ENCODE measurements around the gene TMEM131.

Gene TMEM131

GRCh38 chr2:97757062-97757461 lies 238.7 kb downstream of the TMEM131 start:
- no peak for DNase-seq

- DNase-seq, result no peak
Measured at GRCh38 chr2:97755491-97755890, 240.3 kb downstream of the TMEM131 start.

- DNase-seq, result no peak
Measured at GRCh38 chr2:97754690-97755346, 240.9 kb downstream of the TMEM131 start.

DNA sequence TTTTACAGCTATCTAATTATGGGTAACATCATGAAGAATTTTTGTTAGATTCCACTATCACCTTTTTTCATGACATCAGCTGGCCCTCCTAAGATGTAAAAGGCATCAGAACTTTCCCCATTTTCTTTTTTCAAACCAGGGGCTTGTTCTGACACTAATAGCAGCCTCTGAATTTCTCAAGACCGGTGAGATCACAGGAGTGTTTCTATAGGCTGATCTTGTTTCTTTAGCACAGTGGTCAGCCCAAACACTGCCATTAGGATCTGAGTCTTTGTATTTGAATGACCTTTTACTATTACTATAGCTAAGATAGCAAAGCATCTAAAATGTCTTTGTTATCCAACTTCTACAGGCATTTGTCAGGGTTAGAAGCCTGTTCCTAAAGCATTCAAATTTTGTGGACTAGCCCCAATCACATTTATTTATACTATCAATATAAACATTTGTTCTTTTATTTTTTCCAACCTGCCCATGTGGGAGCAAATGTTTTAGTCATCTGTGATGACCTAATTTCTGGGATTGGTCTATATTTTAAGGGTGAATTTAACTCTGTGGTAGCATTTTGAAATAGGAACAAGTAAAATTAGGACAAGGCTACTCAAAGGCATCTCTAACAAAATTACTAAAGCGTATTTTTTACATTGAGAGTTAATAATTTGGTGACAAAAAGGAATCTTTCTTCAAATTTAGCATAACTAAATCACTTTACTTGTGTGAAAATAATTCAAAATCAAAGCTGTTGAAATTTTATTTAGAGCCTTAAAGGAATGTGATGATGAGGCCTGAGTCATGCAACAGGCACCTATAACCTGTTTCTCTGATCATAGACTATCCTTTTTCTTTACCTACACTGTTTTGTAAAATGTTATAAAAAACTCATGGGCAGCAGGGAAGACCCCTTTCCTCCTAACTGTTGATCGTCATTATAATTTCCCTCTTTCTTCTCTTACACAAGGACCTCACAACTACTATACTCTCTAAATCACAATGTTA lies 243.1 kb downstream of the TMEM131 start:
- DNase-seq, result no peak

DNA sequence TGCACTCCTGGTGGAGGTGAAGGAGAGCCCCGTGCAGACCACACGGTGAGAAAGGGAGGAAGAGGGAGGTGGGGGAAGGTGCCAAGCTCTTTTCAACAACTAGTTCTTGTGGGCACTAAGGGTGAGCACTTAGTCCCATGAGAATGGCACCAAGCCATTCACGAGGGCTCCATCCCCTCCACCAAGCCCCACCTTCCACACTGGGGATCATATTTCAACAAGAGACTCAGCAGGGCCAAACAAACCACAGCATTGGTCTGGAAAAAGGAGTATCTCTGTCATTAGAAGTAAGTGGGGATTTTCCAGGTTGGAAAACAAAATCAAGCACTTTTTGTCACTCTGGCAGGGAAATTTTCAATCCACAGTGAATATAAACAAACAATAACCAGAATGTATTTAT lies 244.0 kb downstream of the TMEM131 start:
- no peak for DNase-seq

- no peak for DNase-seq
Measured at GRCh38 chr2:97750017-97750416, 245.7 kb downstream of the TMEM131 start.

DNA sequence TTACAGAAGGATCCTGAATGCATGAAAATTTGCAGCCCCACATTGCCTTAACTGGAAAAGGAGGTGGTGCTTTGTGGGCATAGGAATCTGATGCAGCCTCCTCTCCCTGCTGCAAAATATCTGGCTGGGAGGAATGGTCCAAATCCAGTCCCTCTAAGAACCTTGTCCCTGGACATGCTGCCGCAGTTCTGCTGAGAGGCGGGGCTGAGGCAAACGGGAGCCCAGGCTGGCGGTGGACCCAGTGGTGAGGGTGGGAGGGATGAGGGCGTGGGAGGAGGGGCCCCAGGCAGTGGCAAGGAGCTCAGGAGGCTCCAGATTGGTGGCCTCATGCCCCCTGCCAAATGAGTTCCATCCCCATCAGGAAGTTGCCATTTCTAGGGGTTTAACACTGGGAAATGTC lies 246.2 kb downstream of the TMEM131 start:
- no peak for DNase-seq

DNA sequence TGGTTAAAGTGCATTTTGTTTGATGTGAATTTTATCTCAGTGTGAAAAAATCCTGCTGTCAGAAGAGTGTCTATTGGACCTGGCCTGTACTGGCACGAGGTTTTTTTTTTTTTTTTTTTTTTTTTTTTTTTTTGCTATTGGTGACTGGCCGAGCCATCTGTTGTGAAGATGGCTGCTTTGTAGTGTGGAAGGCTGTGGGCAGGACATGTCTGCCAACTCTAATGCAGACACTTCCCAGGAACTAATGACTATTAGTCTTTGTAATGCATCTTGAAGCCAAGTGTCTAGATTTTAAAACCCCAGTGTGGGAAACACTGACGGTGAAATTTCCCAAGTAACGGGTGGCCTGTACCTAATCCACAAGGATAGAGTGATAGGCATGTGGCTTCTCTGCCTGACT lies 248.0 kb downstream of the TMEM131 start:
- DNase-seq, result no peak

DNA sequence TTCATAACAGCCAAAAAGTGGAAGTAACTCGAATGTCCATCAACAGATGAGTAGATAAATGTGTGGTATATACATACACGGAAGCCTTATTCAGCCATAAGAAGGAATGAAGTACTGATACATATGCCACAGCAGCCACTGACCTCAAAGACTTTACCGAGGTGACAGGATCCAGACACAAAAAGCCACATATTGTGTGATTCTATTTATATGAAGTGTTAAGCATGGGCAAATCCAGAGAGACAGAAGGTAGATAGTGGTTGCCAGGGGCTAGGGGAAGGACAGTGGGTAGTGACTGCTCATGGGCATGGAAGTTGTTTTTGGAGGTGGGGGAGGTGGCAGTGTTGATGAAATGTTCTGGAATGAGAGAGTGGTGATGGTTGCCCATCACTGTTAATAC lies 248.5 kb downstream of the TMEM131 start:
- DNase-seq, result no peak

DNA sequence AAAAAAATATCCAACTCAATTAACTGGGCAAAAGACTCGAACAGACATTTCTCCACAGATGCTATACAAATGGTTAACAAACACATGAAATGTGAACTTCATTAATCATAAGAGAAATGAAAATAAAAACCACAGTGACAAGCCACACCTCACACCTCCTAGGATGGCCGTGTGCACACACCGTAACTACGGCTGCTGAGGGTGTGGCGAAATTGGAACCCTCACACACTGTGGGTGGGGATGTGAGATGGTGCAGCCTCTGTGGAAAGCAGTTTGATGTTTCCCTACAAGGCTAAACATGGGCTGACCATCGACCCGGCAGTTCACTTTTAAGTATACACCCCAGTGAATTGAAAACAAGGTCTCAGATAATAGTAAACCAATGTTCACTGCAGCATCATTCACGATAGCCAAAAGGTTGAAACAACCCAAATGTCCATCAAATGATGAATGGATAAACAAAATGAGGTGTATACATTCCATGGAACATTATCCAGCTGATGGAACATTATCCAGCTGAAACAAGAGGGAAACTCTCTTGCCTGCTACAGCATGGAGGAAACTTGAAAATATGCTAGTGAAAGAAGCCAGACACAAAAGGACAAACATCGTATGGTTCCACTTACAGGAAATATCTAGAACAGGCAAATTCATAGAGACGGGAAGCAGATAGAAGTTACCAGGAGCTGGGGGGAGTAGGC lies 250.1 kb downstream of the TMEM131 start:
- DNase-seq, result no peak

- DNase-seq, result no peak
Measured at GRCh38 chr2:97743913-97744312, 251.8 kb downstream of the TMEM131 start.

GRCh38 chr2:97742381-97742847 lies 253.3 kb downstream of the TMEM131 start:
- DNase-seq, result no peak

- no peak for DNase-seq
Measured at GRCh38 chr2:97741686-97742085, 254.1 kb downstream of the TMEM131 start.

DNA sequence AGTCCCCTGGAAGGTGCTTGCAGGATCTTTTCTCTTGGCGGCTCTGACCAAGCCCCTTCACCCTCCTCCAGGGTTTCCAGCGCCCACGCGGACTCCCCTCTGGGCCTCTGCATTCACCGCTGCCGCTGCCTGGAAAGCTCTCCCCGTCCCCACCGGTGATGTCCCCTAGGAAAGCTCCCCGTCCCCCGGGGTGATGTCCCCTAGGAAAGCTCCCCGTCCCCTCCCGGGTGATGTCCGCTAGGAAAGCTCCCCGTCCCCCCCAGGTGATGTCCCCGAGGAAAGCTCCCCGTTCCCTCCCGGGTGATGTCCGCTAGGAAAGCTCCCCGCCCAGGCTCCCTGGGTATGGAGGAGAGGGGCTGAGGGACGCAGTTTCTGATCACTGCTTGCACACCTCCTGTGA lies 254.5 kb downstream of the TMEM131 start:
- DNase-seq, result no peak

GRCh38 chr2:97740590-97741182 lies 255.1 kb downstream of the TMEM131 start:
- DNase-seq, result no peak

- no peak for DNase-seq
Measured at GRCh38 chr2:97739893-97740245, 255.9 kb downstream of the TMEM131 start.

DNA sequence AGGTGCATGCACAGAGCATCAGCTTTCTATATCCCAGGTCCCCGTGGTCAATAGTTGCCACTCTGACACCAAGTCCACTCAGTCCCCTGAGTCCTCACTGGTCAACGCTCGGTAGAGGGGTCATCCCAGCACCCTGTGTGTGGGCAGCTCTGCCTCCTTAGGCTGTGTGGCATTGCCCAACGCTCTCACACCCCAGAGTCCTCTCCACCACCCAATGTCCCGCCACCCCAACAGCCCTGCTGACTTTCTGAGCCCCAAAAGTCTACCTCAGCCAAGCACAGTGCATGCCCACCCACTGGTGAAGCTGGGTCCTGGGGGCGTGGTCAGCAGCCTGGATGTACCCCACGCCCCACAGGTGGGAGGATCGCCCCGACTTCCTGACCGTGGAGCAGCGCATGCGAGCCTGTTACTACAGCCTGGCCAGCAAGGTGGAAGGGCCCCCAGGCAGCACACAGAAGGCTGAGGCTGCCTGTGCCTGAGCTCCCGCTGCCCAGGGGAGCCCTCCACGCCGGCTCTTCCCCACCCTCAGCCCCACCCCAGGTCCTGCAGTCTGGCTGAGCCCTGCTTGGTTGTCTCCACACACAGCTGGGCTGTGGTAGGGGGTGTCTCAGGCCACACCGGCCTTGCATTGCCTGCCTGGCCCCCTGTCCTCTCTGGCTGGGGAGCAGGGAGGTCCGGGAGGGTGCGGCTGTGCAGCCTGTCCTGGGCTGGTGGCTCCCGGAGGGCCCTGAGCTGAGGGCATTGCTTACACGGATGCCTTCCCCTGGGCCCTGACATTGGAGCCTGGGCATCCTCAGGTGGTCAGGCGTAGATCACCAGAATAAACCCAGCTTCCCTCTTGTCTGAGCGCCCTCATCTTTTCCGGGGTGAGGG lies 256.5 kb downstream of the TMEM131 start:
- no peak for DNase-seq

DNA sequence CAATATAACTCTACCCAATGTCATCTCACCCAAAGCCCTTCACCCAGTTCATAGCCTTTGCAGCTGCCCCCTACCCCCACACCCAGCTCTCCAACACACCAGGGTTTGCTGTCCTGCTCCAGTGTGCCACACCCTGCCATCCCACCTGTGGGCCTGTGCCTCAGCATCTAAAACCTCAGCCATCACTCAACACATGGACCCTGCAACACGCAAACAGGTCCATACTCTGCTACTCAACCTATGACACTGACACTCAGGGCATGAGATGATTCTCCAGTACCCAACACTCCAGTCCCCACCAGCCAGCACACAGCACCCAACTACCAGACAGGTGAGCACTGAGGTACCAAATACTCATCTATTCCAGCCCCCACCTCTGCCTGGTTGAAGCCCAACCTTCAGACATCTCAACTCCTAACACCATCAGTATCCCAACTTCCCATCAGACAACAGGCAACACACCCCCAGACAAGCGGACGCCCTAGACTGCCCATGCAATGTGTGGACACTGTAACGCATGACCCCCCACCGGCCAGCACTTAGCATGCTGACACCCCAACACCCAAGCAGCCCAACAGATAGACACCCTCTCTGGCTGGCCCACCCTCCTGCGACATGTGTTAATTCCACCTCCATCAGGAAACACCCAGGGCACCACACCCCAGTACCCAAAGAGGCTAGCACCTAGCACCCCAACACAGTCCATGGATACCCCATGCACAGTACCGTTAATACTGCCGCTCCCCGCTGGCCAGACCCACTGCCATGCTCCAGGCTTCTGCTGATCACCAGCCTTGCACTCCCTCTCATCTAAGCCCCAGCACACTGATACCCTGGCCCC lies 257.3 kb downstream of the TMEM131 start:
- DNase-seq, result no peak

DNA sequence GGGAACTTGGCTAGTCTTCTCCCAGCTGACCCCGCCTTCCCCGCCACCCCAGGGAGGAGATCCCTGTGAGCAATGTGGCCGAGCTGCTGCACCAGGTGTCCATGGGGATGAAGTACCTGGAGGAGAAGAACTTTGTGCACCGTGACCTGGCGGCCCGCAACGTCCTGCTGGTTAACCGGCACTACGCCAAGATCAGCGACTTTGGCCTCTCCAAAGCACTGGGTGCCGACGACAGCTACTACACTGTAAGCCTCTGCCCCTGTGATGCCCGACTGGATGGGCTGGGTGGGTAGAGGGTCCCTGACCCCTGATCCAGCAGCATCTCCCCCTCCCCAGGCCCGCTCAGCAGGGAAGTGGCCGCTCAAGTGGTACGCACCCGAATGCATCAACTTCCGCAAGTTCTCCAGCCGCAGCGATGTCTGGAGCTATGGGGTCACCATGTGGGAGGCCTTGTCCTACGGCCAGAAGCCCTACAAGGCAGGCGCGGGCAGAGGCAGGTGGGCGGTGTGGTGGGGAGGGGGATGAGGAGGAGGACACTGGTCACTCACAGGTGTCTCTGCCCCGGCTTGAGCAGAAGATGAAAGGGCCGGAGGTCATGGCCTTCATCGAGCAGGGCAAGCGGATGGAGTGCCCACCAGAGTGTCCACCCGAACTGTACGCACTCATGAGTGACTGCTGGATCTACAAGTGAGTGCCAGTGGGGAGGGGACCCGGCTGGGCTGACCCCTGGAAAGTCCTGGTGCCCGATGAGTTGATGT lies 258.1 kb downstream of the TMEM131 start:
- DNase-seq, result no peak

GRCh38 chr2:97736608-97737330 lies 259.0 kb downstream of the TMEM131 start:
- DNase-seq, result no peak

All from NCI-H2081 treated with DMSO at 0.1 percent for 48 hours (cell line).